ENCODE measurements around the gene ZNF467.

ZNF467 gene

DNA sequence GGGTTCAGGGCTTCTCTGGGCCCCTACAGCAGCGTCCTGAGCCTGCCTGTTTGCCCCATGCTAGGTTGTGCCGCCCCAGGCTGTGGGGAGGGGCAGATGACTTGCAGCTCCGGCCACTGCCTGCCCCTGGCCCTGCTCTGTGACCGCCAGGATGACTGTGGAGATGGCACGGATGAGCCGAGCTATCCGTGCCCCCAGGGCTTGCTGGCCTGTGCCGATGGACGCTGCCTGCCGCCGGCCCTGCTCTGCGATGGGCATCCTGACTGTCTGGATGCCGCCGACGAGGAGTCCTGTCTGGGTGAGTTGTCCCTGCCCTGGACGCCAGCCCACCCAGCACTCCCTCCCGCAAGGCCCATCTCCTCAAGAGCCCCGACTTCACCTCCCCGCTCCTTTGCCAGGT lies 15.7 kb upstream of the ZNF467 start:
- TF ChIP-seq, protein P1, sequence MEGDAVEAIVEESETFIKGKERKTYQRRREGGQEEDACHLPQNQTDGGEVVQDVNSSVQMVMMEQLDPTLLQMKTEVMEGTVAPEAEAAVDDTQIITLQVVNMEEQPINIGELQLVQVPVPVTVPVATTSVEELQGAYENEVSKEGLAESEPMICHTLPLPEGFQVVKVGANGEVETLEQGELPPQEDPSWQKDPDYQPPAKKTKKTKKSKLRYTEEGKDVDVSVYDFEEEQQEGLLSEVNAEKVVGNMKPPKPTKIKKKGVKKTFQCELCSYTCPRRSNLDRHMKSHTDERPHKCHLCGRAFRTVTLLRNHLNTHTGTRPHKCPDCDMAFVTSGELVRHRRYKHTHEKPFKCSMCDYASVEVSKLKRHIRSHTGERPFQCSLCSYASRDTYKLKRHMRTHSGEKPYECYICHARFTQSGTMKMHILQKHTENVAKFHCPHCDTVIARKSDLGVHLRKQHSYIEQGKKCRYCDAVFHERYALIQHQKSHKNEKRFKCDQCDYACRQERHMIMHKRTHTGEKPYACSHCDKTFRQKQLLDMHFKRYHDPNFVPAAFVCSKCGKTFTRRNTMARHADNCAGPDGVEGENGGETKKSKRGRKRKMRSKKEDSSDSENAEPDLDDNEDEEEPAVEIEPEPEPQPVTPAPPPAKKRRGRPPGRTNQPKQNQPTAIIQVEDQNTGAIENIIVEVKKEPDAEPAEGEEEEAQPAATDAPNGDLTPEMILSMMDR (IDR thresholded peaks at IDR 0.05; ENCODE audit: insufficient read depth, low read depth, low read length, missing control alignments): no peak
- DNase-seq (ENCODE audit: low read depth): no peak
- H3K4me3 ChIP-seq (ENCODE audit: low read depth, low read length): no peak overlapping the region

DNA sequence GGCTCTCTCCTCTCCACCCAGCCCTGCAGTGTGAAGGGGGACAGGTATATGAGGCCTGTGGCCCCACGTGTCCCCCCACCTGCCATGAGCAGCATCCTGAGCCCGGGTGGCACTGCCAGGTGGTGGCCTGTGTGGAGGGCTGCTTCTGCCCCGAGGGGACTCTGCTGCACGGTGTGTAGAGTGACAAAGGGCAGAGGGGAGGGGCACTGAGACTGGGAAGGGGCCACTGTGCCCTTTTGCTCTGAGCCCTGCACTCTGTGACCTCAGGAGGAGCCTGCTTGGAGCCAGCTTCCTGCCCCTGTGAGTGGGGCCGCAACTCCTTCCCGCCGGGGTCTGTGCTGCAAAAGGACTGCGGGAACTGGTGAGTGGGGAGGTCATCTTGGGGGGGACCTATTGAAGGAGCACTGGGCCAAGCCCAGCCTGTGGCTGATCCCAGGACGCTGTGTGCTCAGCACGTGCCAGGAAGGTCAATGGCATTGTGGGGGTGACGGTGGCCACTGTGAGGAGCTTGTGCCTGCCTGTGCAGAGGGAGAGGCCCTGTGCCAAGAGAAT lies 15.0 kb upstream of the ZNF467 start:
- TF ChIP-seq, protein P1 (IDR thresholded peaks at IDR 0.05; ENCODE audit: insufficient read depth, low read depth, low read length, missing control alignments): no peak
- H3K4me3 ChIP-seq (ENCODE audit: low read depth, low read length): no peak overlapping the region
- no peak for DNase-seq (ENCODE audit: low read depth)

DNA sequence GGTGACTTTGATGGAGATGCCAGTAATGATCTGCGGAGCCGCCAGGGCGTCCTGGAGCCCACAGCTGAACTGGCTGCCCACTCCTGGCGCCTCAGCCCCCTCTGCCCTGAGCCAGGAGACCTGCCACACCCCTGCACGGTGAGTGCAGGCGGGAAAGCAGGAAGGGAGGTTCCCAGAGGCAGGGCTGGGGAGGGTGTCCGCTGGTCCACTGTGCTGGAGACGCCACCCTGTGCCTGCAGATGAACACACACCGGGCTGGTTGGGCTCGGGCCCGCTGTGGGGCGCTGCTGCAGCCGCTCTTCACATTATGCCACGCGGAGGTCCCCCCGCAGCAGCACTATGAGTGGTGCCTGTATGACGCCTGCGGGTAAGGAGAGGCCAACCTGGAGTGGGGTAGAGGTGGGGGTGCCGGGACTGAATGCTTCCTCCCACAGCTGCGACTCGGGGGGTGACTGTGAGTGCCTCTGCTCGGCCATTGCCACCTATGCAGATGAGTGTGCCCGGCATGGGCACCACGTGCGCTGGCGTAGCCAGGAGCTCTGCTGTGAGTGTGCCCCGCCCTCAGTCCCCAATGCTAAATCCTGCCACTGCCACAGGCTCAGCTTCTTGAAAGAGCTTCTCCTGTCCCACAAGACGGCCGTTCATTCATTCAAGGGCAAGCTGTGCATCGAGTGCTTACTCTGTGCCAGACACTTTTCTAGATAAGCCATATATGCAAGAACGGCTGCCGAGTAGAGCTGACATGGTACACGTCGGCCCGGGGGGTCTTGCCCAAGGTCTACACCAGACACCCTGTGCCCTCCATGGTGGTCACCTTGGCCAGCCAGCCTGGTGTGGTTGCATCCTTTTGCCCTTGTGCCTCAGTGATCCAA lies 14.3 kb upstream of the ZNF467 start:
- no peak for DNase-seq (ENCODE audit: low read depth)
- TF ChIP-seq, protein P1 (IDR thresholded peaks at IDR 0.05; ENCODE audit: insufficient read depth, low read depth, low read length, missing control alignments): no peak
- H3K4me3 ChIP-seq (ENCODE audit: low read depth, low read length): no peak overlapping the region

DNA sequence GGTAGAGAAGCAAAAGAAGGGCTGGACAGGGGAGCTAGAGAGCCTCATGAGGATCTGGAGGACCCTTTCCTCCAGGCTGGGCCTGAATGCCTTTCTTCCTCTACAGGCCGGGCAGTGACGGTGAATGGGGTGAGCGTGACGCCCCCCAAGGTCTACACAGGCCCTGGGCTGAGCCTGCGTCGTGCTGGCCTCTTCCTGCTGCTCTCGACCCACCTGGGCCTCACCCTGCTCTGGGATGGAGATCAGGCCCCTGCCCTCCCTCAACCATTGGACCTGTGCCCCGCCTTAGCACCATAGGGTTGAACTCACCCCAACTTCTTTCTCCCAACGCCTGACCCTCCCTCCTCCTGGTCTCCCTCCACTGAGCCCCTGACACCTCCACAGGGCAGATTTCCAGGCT lies 12.6 kb upstream of the ZNF467 start:
- no peak for DNase-seq (ENCODE audit: low read depth)
- H3K4me3 ChIP-seq (ENCODE audit: low read depth, low read length): no peak overlapping the region
- TF ChIP-seq, protein P1 (IDR thresholded peaks at IDR 0.05; ENCODE audit: insufficient read depth, low read depth, low read length, missing control alignments): no peak

DNA sequence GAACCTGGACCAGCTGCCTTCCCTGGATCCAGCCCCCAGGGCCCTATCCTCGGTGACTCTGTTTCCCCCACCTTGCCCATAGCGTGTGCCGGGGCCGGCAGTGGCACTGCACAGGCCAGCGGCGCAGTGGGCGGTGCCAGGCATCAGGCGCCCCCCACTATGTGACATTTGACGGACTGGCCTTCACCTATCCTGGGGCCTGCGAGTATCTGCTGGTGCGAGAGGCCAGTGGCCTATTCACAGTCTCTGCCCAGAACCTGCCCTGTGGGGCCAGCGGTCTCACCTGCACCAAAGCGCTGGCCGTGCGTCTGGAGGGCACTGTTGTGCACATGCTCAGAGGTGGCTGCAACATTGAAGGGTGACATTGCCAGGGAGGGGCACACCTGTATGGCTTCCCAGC lies 12.0 kb upstream of the ZNF467 start:
- H3K4me3 ChIP-seq (ENCODE audit: low read depth, low read length): no peak overlapping the region
- TF ChIP-seq, protein P1 (IDR thresholded peaks at IDR 0.05; ENCODE audit: insufficient read depth, low read depth, low read length, missing control alignments): no peak

DNA sequence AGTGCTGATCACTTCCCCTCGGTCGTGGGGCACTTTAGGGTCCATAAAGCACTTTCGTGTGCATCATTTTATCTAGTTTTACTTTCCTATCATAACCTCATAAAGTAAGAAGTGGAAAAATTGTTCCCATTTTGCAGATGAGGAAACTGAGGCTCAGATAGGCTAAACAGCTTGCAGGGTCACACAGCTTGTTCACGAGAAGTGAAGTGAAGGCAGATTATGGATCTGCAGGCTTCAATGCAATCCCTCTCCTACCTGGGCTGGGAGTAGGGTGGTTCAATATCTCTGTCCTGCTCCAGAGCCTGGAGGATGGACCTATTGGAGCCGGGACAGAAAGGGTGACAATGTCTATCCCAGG lies 10.8 kb upstream of the ZNF467 start:
- TF ChIP-seq, protein P1 (IDR thresholded peaks at IDR 0.05; ENCODE audit: insufficient read depth, low read depth, low read length, missing control alignments): no peak
- no peak overlapping the region for H3K4me3 ChIP-seq (ENCODE audit: low read depth, low read length)
- DNase-seq (ENCODE audit: low read depth): no peak

More for the DNA sequence above, 12.0 kb upstream of the ZNF467 start:
- DNase-seq (ENCODE audit: low read depth): no peak

Measured in GM12865 (cell line).